ENCODE measurements around the gene TSPAN7.

The TSPAN7 gene

GRCh38 chrX:38668771-38669170 lies 107.4 kb downstream of the TSPAN7 start:
- H3K79me2 ChIP-seq (ENCODE audit: control insufficient read depth, insufficient read depth, low read length, poor library complexity) = no peaks in the 10 kb centered on the region
- H4K91ac ChIP-seq (ENCODE audit: low read depth, low read length) = no peak overlapping the region
- H3K23ac ChIP-seq (ENCODE audit: low read length) = no peak overlapping the region
- no peak overlapping the region for H4K12ac ChIP-seq (ENCODE audit: low read depth, low read length)
- no peaks in the 10 kb centered on the region for H3K9me3 ChIP-seq (ENCODE audit: insufficient read depth, low read depth, low read length)
- no peak overlapping the region for H2AFZ ChIP-seq (ENCODE audit: insufficient read depth, low read length, poor library complexity)
- H3K18ac ChIP-seq (ENCODE audit: low read length) = no peak overlapping the region
- no peaks in the 10 kb centered on the region for H3K27me3 ChIP-seq (ENCODE audit: insufficient read depth, low read length)
- H3K14ac ChIP-seq (ENCODE audit: low read length) = no peak overlapping the region
- H3K4me2 ChIP-seq (ENCODE audit: low read length) = no peak overlapping the region
- no peak overlapping the region for H3K27ac ChIP-seq (ENCODE audit: low read depth, low read length)
- no CpG with 5 or more reads among the region's 1 CpG for WGBS (ENCODE audit: extremely low coverage, insufficient coverage, insufficient read length)
- H4K8ac ChIP-seq (ENCODE audit: low read depth, low read length) = no peak overlapping the region
- no peaks in the 10 kb centered on the region for H3K4me1 ChIP-seq (ENCODE audit: control insufficient read depth in 1 of 2, insufficient read depth in 2 of 2, low read length in 2 of 2)
- no peak overlapping the region for H2BK5ac ChIP-seq (ENCODE audit: low read depth, low read length, poor library complexity)
- no peak overlapping the region for H2BK120ac ChIP-seq (ENCODE audit: insufficient read depth, low read length, poor library complexity)
- no peak overlapping the region for H2BK12ac ChIP-seq (ENCODE audit: low read length)
- no peaks in the 10 kb centered on the region for H3K79me1 ChIP-seq (ENCODE audit: low read length)
- no peak for DNase-seq
- H3K4me3 ChIP-seq (ENCODE audit: low read depth, low read length) = no peak overlapping the region
- H3K4ac ChIP-seq (ENCODE audit: low read depth, low read length) = no peak overlapping the region
- no peaks in the 10 kb centered on the region for H3K36me3 ChIP-seq (ENCODE audit: control insufficient read depth in 1 of 2, insufficient read depth in 2 of 2, low read length in 2 of 2)
- no peak overlapping the region for H2AK5ac ChIP-seq (ENCODE audit: low read length)
- H3K9ac ChIP-seq (ENCODE audit: low read length) = no peak overlapping the region

GRCh38 chrX:38669428-38669827 lies 108.1 kb downstream of the TSPAN7 start:
- Histone ChIP-seq H3K27me3 (ENCODE audit: insufficient read depth, low read length) (no peaks in the 10 kb centered on the region), H3K4me1 (ENCODE audit: control insufficient read depth in 1 of 2, insufficient read depth in 2 of 2, low read length in 2 of 2) (no peaks in the 10 kb centered on the region), H4K8ac (ENCODE audit: low read depth, low read length) (no peak overlapping the region), H3K18ac (ENCODE audit: low read length) (no peak overlapping the region), H3K23ac (ENCODE audit: low read length) (no peak overlapping the region), H2BK12ac (ENCODE audit: low read length) (no peak overlapping the region), H3K79me1 (ENCODE audit: low read length) (no peaks in the 10 kb centered on the region), H3K27ac (ENCODE audit: low read depth, low read length) (no peak overlapping the region), H3K4me2 (ENCODE audit: low read length) (no peak overlapping the region), H2AK5ac (ENCODE audit: low read length) (no peak overlapping the region), H2BK5ac (ENCODE audit: low read depth, low read length, poor library complexity) (no peak overlapping the region), H4K12ac (ENCODE audit: low read depth, low read length) (no peak overlapping the region), H3K4me3 (ENCODE audit: low read depth, low read length) (no peak overlapping the region), H3K79me2 (ENCODE audit: control insufficient read depth, insufficient read depth, low read length, poor library complexity) (no peaks in the 10 kb centered on the region), H2AFZ (ENCODE audit: insufficient read depth, low read length, poor library complexity) (no peak overlapping the region), H3K9me3 (ENCODE audit: insufficient read depth, low read depth, low read length) (no peaks in the 10 kb centered on the region), H3K14ac (ENCODE audit: low read length) (no peak overlapping the region), H4K91ac (ENCODE audit: low read depth, low read length) (no peak overlapping the region), H3K36me3 (ENCODE audit: control insufficient read depth in 1 of 2, insufficient read depth in 2 of 2, low read length in 2 of 2) (no peaks in the 10 kb centered on the region), H3K4ac (ENCODE audit: low read depth, low read length) (no peak overlapping the region), H2BK120ac (ENCODE audit: insufficient read depth, low read length, poor library complexity) (no peak overlapping the region), H3K9ac (ENCODE audit: low read length) (no peak overlapping the region)
- WGBS (ENCODE audit: extremely low coverage, insufficient coverage, insufficient read length) = no CpG with 5 or more reads among the region's 4 CpGs
- DNase-seq = no peak

- no peak overlapping the region for H3K4me3 ChIP-seq (ENCODE audit: low read depth, low read length)
- H3K9me3 ChIP-seq (ENCODE audit: insufficient read depth, low read depth, low read length) = no peaks in the 10 kb centered on the region
- no peak overlapping the region for H3K14ac ChIP-seq (ENCODE audit: low read length)
- H2AK5ac ChIP-seq (ENCODE audit: low read length) = no peak overlapping the region
- no peaks in the 10 kb centered on the region for H3K4me1 ChIP-seq (ENCODE audit: control insufficient read depth in 1 of 2, insufficient read depth in 2 of 2, low read length in 2 of 2)
- no peak overlapping the region for H2BK5ac ChIP-seq (ENCODE audit: low read depth, low read length, poor library complexity)
- no CpG with 5 or more reads among the region's 3 CpGs for WGBS (ENCODE audit: extremely low coverage, insufficient coverage, insufficient read length)
- H3K4me2 ChIP-seq (ENCODE audit: low read length) = no peak overlapping the region
- H3K18ac ChIP-seq (ENCODE audit: low read length) = no peak overlapping the region
- no peak overlapping the region for H2BK120ac ChIP-seq (ENCODE audit: insufficient read depth, low read length, poor library complexity)
- no peaks in the 10 kb centered on the region for H3K79me1 ChIP-seq (ENCODE audit: low read length)
- no peak overlapping the region for H4K12ac ChIP-seq (ENCODE audit: low read depth, low read length)
- no peak overlapping the region for H4K8ac ChIP-seq (ENCODE audit: low read depth, low read length)
- H3K27ac ChIP-seq (ENCODE audit: low read depth, low read length) = no peak overlapping the region
- H3K79me2 ChIP-seq (ENCODE audit: control insufficient read depth, insufficient read depth, low read length, poor library complexity) = no peaks in the 10 kb centered on the region
- H2AFZ ChIP-seq (ENCODE audit: insufficient read depth, low read length, poor library complexity) = no peak overlapping the region
- H3K27me3 ChIP-seq (ENCODE audit: insufficient read depth, low read length) = no peaks in the 10 kb centered on the region
- H3K9ac ChIP-seq (ENCODE audit: low read length) = no peak overlapping the region
- no peak overlapping the region for H3K4ac ChIP-seq (ENCODE audit: low read depth, low read length)
- no peak overlapping the region for H2BK12ac ChIP-seq (ENCODE audit: low read length)
- H3K23ac ChIP-seq (ENCODE audit: low read length) = no peak overlapping the region
- DNase-seq = no peak
- no peak overlapping the region for H4K91ac ChIP-seq (ENCODE audit: low read depth, low read length)
- no peaks in the 10 kb centered on the region for H3K36me3 ChIP-seq (ENCODE audit: control insufficient read depth in 1 of 2, insufficient read depth in 2 of 2, low read length in 2 of 2)
Measured at GRCh38 chrX:38672646-38673045, 111.3 kb downstream of the TSPAN7 start.

- Histone ChIP-seq H2BK12ac (ENCODE audit: low read length) (no peak overlapping the region), H3K79me2 (ENCODE audit: control insufficient read depth, insufficient read depth, low read length, poor library complexity) (no peaks in the 10 kb centered on the region), H4K12ac (ENCODE audit: low read depth, low read length) (no peak overlapping the region), H2BK120ac (ENCODE audit: insufficient read depth, low read length, poor library complexity) (no peak overlapping the region), H2BK5ac (ENCODE audit: low read depth, low read length, poor library complexity) (no peak overlapping the region), H3K4me3 (ENCODE audit: low read depth, low read length) (no peak overlapping the region), H3K9ac (ENCODE audit: low read length) (no peak overlapping the region), H3K18ac (ENCODE audit: low read length) (no peak overlapping the region), H3K4me2 (ENCODE audit: low read length) (no peak overlapping the region), H3K36me3 (ENCODE audit: control insufficient read depth in 1 of 2, insufficient read depth in 2 of 2, low read length in 2 of 2) (no peaks in the 10 kb centered on the region), H4K91ac (ENCODE audit: low read depth, low read length) (no peak overlapping the region), H3K4me1 (ENCODE audit: control insufficient read depth in 1 of 2, insufficient read depth in 2 of 2, low read length in 2 of 2) (no peaks in the 10 kb centered on the region), H3K9me3 (ENCODE audit: insufficient read depth, low read depth, low read length) (no peaks in the 10 kb centered on the region), H3K27ac (ENCODE audit: low read depth, low read length) (no peak overlapping the region), H2AK5ac (ENCODE audit: low read length) (no peak overlapping the region), H3K27me3 (ENCODE audit: insufficient read depth, low read length) (no peaks in the 10 kb centered on the region), H3K4ac (ENCODE audit: low read depth, low read length) (no peak overlapping the region), H2AFZ (ENCODE audit: insufficient read depth, low read length, poor library complexity) (no peak overlapping the region), H3K23ac (ENCODE audit: low read length) (no peak overlapping the region), H3K79me1 (ENCODE audit: low read length) (no peaks in the 10 kb centered on the region), H4K8ac (ENCODE audit: low read depth, low read length) (no peak overlapping the region), H3K14ac (ENCODE audit: low read length) (no peak overlapping the region)
- DNase-seq = no peak
- no CpG with 5 or more reads among the region's 3 CpGs for WGBS (ENCODE audit: extremely low coverage, insufficient coverage, insufficient read length)
Measured at GRCh38 chrX:38675856-38676255, 114.5 kb downstream of the TSPAN7 start.

All from trophoblast cell (in vitro differentiated cells and primary cell).